ENCODE results near the gene EYA2.

The EYA2 gene

DNA sequence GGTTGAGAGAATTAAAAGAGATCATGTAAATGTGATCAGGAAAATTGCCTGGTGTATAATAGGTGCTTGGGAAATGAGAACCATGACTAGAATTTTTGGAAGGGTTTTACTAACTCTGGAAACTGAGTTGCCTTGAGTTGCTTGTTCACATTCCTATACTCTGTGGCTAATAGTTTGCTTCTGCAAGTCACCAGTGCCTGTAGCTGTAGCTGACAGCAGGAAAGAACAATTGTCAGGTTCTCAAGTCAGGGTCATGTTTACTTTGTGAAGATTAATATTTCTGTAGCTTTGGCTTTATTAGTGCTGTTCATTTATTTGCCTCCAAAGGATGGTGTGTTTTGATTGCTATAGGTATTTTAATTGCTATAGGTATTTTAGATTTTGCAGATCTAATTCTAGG, 86.5 kb downstream of the EYA2 start:
- no peak for FAIRE-seq

DNA sequence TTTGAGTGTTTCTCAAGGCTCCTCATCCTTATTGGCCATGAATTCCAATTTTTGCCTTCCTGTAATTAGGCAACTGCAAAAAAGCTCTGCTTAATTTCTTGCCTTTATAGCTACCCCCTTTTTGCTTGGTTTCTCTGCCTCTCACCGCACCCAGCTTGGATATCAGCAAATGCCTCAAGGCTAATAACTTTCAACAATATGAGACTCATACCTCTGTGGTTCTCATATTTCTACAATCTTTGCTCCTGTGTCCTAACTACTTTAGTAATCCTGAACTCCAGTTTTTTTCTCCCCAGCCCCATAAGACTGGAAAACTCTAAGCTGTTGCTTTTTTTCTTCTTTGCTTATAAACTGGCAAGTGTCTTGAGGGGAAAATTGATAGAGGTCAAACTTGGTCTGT, 88.8 kb downstream of the EYA2 start:
- no peak for FAIRE-seq

GRCh38 chr20:46984405-46984804, 89.8 kb downstream of the EYA2 start:
- no peak for FAIRE-seq

DNA sequence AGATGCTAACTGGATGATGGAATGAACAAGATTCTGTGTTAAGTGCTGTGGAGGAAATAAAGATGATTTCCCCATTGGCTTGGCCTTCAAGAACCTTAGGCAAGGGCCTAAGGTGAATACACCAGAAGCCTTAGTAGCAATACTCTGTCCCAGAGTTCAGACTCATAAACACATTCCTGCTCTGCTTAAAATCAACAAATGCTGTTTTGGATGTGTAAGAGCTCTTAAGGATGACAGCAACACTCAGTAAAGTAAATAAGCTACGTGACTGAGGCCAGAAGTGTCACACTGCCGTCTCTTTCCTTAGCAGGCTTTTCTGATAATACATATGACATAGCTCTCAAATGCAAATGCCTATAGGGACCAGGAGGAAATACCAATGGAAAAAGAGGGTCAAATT, 90.6 kb downstream of the EYA2 start:
- no peak for FAIRE-seq

DNA sequence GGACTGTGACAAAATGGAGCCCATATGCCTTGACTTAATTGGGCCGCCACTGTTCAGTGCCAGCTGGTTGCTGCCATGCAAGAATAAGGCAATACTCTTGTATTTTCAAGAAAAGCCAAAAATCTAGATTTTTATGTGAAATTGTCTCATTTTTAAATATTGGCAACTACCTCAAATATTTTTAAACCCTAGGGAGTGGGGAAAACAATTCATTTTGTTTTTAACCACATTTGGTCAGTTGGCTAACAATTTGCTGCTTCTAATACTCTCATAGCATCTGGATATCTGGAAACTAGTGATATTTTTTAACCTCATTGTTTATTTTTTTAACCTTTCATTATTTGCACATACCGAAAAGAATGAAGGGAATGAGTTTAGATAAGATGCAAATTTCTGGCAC, 91.0 kb downstream of the EYA2 start:
- FAIRE-seq, result no peak

DNA sequence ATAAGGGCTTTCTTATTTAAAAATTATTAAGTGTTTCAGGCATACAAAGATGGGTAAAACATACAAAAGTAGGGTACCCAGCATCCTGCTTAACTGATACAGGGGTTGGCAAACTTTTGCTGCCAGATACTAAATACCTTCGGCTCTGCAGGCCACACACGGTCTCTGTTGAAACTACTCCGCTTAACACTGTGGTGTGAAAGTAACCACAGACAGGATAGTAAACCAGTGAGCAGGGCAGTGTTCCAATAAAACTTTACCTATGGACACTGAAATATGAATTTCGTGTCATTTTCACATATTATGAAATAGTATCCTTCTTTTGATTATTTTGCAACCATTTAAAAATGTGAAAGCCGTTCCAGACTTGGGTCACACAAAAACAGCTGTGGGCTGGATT, 92.4 kb downstream of the EYA2 start:
- FAIRE-seq, result no peak

DNA sequence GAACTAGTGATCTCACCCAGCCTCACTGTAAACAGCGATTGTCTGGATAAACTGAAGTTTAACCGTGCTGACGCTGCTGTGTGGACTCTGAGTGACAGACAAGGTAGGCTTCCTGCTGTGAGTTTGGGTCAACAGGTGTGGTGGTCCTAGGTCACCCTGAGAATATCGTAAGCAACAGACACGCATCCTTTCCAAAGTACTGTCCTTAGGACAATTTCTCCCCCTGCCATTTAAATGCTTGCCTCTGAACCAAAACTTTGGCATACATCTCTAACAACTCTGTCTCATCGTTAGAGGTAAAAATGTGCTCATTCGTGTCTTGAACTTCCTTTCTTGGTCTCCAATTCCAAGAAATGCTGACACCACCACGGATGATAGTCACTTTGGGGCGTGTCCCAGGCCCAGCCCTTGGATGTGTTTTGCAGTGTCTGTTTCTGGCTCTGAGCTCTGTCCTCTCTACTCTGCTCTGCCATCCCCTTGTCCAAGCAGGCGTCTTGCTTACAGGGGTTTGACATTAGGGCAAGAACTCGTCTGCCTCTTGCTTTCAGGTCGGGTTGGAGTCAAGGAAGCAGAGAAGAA, 95.5 kb downstream of the EYA2 start:
- no peak for FAIRE-seq

- FAIRE-seq, result no peak
Observed at GRCh38 chr20:46990596-46991104, 96.0 kb downstream of the EYA2 start.

DNA sequence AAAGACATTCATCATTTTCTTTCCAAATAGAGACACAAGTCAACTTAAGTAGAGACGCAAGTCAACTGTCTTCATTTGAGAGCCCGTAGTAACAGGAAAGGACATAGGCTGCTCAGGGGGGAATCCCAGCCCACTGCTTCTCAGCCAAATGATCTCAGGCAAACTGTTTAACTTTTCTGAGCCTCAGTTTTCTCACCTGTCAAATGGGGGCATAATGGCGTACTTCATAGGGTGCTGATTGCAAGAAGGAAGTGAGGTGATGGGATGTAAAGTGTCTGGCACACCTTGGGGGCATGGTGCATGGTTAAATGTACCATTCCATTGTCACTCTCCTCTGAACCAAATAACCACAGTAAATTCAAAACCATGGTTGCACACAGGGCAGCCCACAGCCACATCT, 96.5 kb downstream of the EYA2 start:
- FAIRE-seq, result no peak

DNA sequence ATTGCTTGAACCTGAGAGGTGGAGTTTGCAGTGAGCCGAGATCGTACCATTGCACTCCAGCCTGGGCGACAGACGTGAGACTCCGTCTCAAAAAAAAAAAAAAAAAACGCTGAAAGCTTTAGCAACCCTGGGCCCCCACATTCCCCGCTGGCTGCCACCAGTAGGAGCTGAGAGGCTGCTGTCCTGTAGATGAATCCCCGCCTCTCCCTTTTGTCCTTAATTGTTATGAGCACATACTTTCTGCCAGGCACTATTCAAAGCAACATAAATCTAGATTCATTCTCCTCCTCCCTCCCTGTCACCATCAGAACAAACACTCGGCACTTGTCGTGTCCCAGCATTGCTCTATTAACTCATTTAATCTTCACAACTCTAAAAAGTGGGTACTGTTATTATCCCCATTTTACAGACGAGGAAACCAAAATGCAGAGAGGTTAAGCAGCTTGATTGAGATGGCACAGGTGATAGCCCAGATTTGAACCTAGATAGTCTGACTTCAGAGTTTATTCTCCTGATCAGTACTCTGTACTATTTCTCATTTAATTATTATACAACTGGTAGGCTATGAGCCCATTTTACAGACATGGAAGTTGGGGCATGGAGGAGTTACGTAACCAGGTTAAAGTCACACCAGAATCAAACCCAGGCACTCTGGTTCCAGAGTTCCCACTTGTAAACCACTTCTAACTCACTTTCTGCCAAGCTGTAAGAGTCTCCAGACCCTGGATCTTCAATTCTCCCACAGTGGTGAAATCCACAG, 97.4 kb downstream of the EYA2 start:
- FAIRE-seq, result no peak

DNA sequence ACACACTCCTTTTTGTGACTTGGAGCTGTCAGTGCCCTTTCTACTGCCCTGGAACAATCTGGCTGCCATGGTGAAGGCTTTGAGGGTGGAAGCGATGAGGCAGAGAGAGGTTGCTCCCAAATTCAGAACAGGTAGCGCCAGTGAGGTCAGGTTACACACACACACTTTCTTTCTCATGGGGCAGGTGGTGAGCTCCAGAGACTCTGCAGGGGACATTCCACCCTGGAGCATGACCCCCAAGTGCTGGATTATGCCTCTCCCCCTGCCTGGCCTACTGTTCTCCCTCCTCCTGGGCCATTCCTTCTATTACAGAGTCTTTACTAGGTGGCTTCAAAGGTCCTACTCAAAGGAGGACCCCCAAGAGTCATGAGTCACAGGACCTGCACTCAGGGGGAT, 98.0 kb downstream of the EYA2 start:
- no peak for FAIRE-seq

GRCh38 chr20:46993465-46994095, 98.9 kb downstream of the EYA2 start:
- FAIRE-seq, result no peak

- no peak for FAIRE-seq
Observed at GRCh38 chr20:46994341-46994740, 99.7 kb downstream of the EYA2 start.

DNA sequence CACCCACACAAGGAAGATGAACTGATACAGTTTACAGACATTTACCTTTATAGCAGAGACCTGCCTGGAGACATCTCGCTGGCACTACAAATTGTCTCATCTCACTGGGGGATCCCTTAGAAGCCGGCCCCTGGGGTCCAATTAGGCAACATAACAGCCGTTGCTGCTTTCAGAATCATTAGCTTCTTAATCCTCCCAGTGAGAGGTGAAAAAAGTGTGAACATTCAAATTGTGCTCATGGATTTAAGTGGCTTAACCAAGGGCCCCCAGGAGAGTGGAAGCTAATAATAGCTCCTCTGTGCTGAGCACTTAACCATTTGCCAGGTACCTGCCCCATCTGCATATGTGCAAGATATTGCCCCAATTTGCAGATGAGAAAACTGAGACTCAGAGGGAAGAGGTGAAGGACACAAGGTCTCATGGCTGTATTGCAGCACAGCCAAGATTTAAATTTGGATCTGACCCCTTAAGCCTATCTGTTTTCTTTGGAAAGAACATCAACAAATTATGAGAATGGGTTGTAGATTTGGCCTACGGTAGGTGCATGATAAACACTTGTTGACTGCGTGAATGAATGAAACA, 101.0 kb downstream of the EYA2 start:
- FAIRE-seq, result no peak

- no peak for FAIRE-seq
Observed at GRCh38 chr20:46997187-46997586, 102.5 kb downstream of the EYA2 start.

GRCh38 chr20:46998477-46999240, 104.0 kb downstream of the EYA2 start:
- FAIRE-seq, result no peak

DNA sequence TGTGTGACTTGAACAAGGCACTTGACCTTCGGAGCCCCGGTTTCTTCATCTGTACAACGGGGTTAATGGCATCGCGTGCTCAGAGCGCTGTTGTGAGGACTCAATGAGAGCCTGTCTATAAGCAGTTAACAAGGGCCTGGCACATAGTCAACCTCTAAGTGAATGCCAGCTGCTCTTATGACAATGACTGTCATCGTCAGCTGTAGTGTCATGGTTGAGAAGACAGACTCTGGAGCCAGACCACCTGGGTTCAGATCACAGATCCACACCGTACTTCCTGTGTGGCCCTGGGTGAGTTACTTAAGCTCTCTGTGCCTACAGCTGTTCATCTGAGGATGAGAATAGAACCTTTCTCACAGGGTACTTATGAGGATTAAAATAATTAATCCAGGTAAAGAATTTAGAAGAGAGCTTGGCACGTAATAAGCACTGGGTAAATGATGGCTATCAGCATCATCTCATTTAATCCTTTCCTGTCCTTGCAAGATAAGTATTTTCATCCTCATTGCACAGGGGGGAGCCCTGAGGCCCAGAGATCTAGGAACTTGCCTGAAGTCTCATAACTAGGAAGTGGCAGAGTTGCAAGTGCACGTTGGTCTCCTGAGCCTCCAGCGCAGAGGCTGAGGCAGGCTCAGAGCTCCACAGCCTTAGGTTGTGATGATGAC, 105.3 kb downstream of the EYA2 start:
- no peak for FAIRE-seq

DNA sequence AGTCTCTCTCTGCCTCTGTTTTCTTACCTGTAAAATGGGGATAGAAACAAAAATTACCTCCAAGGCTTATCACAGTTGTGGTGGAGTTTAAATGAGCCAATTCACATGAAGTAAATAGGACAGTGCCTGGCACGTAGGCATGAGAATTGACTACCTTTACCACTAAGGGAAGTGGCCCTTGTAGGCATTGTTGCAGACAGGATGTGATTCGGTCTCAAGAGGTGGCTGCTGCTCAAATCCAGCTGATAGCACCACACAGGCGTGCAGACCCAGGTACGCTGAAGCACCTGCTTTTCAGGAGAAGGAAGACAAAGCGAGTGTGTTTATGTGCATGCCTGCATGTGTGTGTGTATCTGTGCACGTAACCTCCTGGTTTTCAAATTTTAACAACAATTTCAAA, 108.6 kb downstream of the EYA2 start:
- no peak for FAIRE-seq

GRCh38 chr20:47004179-47004578, 109.5 kb downstream of the EYA2 start:
- FAIRE-seq, result no peak

- no peak for FAIRE-seq
Observed at GRCh38 chr20:47007826-47008655, 113.4 kb downstream of the EYA2 start.

- no peak for FAIRE-seq
Observed at GRCh38 chr20:47008842-47009518, 114.3 kb downstream of the EYA2 start.
